Hippocampal formation (tissue), 2 donors: Measurements from ENCODE around the gene EEA1.

Experiments
- DNase-seq, 2 donors: peaks; one replicate each; lab custom pipeline; 2025; lab: John Stamatoyannopoulos, UW

Gene EEA1

GRCh38 chr12:92890601-92891106 lies 38.4 kb downstream of the EEA1 start:
- DNase-seq = no peak

- DNase-seq = no peak
These were observed 43.0 kb downstream of the EEA1 start for GRCh38 chr12:92886131-92886530.

- DNase-seq = no peak
These were observed 49.3 kb downstream of the EEA1 start for GRCh38 chr12:92879698-92880322.

DNA sequence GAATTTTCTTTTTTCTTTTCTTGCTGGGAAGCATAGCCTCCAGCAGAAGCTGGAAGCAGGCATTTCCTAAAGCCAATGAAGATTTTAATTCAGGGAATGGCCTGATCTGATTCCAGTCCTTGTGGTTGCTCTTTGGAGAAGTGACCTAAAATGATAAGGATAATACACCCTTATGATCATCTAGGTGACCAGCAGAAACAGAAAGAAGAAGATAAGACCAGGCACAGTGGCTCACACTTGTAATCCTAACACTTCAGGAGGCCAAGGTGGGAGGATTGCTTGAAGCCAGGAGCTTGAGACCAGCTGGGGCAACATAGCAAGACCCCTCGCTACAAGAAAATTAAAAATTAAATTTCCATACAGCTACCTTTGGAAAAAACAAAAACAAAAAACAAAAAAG lies 51.2 kb downstream of the EEA1 start:
- no peak for DNase-seq

DNA sequence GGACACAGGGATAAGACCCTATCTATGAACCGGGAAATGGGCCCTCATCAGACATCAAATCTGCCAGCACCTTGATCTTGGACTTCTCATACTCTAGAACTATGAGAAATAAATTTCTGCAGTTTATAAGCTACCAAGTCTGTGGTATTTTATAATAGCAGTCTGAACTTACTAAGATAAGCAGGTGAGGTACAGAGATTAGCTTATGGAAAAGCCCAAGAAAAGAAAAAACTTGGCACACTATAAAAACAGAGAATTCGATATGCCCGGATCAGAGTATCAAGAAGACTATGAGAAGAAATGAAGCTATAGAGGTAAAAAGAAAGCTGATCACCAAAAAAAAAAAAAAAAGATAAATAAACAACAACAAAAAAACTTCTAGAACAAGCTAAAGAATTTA lies 52.6 kb downstream of the EEA1 start:
- DNase-seq = no peak

DNA sequence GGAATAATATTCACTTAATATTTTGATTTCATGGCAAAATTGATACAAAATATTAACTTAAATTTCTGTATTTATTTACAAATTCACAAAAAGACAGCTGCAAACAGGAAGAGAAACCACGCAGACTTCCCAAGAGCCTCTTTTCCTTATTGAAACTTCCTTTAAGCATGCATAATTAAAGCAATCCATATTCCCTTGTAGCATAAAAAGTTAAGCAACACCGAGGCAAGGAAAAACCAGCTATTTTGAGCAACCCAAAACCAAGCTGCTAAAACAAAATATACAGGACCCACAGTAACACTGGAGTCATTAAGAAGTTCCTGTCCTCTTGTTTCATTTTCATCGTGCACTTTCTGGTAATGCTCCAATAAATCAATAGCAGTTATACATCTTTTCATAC lies 58.0 kb downstream of the EEA1 start:
- DNase-seq = no peak

GRCh38 chr12:92866418-92866817 lies 62.7 kb downstream of the EEA1 start:
- DNase-seq = no peak

DNA sequence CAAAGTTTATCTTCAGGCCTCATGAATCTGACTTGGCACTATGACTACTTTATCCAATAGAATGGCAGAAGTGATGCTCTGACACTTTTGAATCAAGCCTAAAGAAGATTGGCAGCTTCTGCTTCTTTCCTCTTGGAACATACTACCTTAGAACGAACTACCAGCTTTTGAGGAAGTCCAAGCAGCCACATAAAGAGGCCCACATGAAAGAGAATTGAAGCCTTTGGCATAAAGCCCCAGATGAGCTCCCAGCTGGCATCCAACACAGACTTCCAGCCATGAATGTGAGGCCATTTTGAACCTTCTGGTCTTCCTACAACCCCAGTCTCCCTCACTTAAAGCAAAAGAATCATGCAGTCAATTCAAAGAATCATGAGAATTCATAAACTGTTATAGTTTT lies 65.8 kb downstream of the EEA1 start:
- DNase-seq = no peak

DNA sequence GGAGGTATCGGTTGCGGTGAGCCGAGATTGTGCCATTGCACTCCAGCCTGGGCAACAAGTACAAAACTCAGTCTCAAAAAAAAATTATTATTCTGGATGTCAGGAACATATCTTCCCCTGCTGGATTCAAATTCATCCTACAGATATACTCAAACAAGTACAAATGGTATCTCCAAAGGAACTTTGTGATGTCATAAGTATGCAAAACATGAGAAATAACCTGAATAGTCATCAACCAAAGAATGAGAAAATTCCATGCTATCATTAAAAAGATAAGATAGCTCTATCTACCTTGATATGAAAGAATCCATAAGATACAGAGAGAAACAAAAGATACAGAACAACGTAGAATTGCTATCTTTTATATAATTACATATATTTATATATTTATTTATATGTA lies 67.7 kb downstream of the EEA1 start:
- DNase-seq = no peak

DNA sequence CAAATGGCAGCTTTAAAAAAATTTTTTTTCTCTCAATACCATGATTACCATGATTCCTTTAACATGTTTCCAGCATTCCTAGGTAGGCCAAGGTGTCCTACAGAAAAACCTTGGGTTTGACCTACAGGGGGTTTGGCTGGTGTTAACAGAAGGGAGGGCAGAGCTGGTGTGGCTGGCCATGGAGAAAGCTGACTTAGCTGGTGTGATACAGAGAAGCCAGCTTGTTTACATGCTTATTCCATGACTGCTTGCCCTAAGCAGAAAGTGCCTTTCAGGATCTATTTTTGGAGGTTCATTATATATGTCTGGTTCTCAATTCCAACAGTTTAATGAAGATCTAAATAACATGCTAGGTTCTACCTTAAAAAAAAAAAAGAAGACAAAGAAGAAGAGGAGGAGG lies 68.6 kb downstream of the EEA1 start:
- DNase-seq = no peak

- DNase-seq = no peak
These were observed 69.3 kb downstream of the EEA1 start for GRCh38 chr12:92859650-92860386.

DNA sequence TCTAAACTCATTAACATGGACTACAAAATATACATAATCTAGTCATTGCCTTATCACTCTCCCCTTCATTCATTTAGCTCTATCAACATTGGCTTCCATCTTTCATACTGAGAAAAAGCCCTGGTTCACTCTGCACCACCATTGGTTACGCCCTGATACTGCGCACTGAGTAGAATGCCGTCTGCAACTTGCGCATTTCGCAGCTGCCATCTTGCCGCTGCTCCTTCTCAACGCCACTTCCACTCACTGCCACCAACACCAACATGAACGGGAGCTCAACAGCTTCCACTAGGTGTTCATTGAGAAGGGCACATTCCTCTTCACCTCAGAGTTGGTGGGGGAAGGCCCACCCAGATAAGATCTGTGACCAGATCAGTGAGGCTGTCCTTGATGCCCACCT lies 71.3 kb downstream of the EEA1 start:
- no peak for DNase-seq

GRCh38 chr12:92854344-92854743 lies 74.8 kb downstream of the EEA1 start:
- DNase-seq = no peak

- DNase-seq = no peak
These were observed 80.4 kb downstream of the EEA1 start for GRCh38 chr12:92848740-92849139.

- no peak for DNase-seq
These were observed 81.7 kb downstream of the EEA1 start for GRCh38 chr12:92847368-92847767.

DNA sequence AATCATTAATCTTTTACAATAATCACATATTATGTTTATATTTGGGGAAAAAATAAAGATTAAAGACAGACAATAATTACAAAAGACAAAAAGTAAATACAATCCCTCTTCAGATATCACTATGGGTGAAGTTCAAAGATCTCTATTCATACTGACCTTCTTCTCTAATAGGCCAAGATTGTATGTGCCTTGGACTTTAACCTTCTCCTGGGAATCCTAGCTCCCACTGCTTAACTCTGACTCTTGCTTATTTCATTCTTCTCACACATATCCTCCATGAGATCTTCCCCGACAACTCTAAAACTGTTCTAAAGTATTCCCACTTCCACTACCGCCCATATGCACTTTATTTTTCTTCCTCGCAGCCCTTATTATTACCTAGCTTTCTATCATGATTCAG lies 83.8 kb downstream of the EEA1 start:
- DNase-seq = no peak

DNA sequence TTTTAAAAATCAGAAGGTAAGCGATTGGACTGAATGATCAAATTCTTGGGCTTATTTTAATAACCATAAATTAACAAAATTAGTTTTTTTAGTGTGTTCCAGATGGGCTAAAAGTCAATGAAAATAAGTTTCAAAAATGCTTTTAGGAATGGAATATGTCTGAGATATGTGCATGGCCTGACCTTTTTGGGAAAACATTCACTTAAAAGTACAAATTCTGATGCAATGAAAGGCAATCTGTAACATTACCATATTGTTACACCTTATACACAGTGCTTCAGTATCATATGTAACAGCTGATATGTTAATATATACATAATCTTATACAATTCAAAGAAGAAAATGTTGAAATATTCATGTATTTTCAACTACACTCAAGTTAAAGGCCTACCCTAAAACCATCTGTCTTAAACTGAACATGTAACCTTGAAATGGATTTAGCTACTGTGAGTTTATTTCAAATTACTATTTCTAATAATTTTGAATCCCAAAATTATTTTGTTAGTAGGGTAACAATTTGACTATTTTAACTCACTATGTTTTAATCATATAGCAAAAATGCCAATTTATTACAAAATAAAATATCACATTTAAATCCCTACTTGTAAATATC lies 84.8 kb downstream of the EEA1 start:
- no peak for DNase-seq

DNA sequence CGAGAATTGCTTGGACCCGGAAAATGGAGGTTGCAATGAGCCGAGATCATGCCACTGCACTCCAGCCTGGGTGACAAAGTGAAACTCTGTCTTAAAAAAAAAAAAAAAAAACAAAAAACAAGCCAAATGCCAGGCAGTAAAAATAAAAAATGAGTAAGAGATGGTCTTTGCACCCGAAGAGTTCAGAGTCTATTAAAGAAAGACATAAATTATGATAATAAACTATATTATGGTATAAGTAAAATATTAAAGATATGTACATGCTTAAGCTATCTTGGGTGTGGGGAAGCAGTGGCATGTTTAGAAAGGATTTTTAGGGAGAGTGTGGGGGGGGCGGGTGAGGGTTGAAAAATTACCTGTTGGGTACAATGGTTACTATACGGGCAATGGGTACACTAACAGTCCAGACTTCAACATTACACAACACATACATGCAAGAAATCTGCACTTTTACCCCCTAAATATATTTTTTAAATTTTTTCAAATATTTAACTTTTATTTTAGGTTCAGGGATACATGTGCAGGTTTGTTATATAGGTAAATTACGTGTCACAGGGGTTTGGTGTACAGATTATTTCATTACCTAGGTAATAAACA lies 99.3 kb downstream of the EEA1 start:
- no peak for DNase-seq

DNA sequence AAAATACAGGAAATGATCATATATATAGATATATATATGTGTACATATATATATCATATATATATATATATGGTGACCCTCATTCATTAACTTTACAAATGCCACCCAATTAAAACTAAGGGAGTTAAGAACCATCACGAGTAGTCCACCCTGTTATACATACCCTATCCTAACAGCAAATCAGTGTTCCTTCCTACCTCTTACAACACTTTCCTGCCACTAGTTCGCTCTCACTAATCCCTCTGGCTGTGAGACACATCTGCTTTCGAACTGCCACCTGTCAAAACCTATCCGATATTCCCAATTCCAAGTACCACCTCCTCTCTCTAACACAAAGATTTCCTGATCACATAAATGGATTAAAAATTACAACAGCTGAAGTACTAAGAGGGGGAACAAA lies 100.5 kb downstream of the EEA1 start:
- no peak for DNase-seq

DNA sequence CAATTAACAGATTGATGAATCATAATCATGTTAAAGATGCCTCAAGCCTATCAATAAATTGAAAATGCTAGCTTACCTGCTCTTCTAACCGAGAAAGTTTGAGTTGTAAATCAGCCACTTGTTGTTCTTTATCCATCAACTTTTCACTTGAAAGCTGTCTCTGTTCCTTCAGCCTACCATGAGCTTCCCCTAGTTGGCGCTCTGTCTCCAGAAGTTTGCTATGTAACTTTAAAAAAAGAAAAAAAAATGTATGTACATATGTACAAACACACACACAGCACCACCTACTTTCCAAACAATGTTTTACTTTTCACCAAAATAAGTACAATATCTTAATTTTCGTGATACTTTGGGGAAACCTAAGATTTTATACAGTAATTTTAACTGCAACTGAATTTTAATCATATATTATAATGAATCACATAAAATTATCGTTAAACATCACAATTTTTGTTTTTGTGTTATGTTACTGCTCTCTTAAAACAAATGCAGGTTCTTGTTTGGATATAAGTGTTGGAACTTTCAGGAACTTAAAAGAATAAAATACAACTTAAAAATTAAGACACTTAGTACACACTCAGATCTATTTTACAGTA lies 101.2 kb downstream of the EEA1 start:
- DNase-seq = no peak

GRCh38 chr12:92821142-92821541 lies 108.0 kb downstream of the EEA1 start:
- no peak for DNase-seq

DNA sequence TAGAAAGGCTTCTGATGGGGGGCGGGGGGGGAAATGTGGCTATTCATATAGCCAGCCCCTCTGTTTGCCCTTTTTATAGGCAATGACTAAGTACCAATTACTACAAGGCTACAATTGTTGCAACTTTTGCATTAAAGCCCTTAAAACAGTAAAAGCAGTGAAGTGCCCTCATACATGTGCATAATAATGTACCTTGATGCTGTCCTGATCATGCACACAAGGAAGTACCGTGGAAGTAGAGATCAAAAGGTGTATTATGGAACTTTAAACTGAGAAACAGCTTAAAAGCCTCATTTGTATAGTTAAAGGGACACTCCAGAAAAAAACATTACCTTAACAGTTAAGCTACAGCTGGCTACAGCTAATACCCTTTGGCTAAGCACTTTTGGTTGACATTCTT lies 114.5 kb downstream of the EEA1 start:
- DNase-seq = no peak

GRCh38 chr12:92810370-92810769 lies 118.7 kb downstream of the EEA1 start:
- DNase-seq = no peak
